MM.1S (cell line): Measurements from ENCODE around the gene SPDEF.

ENCODE experiments used
- CTCF ChIP-seq: fragments of 300-600 bp; sonication (generic); IDR thresholded peaks from 2 replicates; pipeline ENCODE4 v1.5.1; 2016; ENCODE audit warnings: antibody characterized with exemption, low read length, mixed read lengths
- EZH2 ChIP-seq: fragments of 300-600 bp; sonication (generic); optimal IDR thresholded peaks from 2 replicates; pipeline ENCODE3; 2017; ENCODE audit warnings: low read depth, mild to moderate bottlenecking, antibody characterized with exemption, low read length, mixed read lengths
- EZH2phosphoT487 ChIP-seq: fragments of 300-600 bp; sonication (generic); IDR thresholded peaks from 2 replicates; pipeline ENCODE4 v1.6.1; 2018; ENCODE audit warnings: antibody characterized with exemption, low read length

DNA sequence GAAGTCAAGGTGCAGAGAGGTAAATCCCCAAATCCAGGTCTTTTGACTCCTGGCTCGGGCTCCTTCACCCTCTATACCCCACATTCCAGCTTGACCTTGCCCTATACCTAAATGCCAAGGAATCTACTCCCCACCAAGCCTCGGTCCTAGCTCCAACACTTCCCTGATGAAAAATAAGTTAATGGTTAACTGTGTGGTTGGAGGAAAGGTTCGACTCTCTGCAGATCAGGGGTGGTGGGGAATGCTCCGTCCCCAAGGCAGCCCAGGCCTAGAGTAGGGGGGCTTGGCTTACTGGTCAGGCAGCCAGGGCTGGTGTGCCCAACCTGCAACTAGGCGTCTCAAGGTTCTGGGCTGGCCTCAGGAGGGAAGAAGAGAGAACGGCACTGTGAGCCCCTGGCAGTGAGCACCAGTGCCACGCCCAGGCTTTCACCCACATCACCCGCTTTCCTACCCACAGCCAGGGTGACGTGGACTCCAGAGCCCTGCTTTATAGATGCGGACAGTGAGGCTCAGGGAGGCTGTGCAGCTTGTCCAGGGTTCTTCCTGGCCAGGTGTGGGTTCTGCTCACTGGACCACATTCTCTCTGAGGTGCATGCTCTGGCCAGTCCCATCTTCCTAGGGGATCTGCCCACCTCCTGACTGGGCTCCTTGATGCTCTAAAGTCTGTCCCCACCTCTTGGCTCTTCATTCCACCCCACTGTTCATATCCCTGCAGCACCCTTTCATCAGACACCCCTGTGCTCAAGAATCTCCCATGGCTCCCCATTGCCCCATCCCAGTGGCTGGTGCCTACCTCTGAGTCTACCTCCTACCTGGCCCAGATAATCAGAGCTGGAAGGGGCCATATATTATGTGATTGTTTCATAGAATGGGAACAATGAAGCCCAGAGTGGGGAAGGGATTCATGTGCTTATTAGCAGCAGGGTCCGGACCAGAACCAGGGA, 8.2 kb downstream of the SPDEF start:
- TF ChIP-seq EZH2 (no peak), CTCF (no peak), EZH2phosphoT487 (no peak)
